ENCODE data around the gene CBLL1. TPM values are rescaled to one million over a fixed set of nuclear protein-coding genes. Genes with fewer than 3 reads are reported as not detected.

Gene CBLL1
- total RNA-seq, 2 donors from 2014 or later, result 20.2 to 21.9 TPM

- TF ChIP-seq CTCF (IDR thresholded peaks at IDR 0.05), result no peak
- DNase-seq (ENCODE audit: low spot score) (no peak), ATAC-seq (ENCODE audit: insufficient number of reproducible peaks, low FRiP score, low read depth) (no peak)
Observed at GRCh38 chr7:107779647-107780099, 35.7 kb downstream of the CBLL1 start.

GRCh38 chr7:107782374-107782773 is 38.4 kb downstream of the CBLL1 start:
- Histone ChIP-seq H3K27me3 (replicated peaks; ENCODE audit: insufficient read depth) (no peaks in the 10 kb centered on the region), H3K27ac (no peak overlapping the region), H3K9me3 (no peaks in the 10 kb centered on the region), H3K4me3 (no peak overlapping the region), H3K4me1 (ENCODE audit: control insufficient read depth in 1 of 2, low read depth in 2 of 2) (no peaks in the 10 kb centered on the region), H3K36me3 (no peaks in the 10 kb centered on the region)
- no peak for ATAC-seq (ENCODE audit: insufficient number of reproducible peaks, low FRiP score, low read depth)
- TF ChIP-seq CTCF (IDR thresholded peaks at IDR 0.05), result no peak
- DNase-seq (ENCODE audit: low spot score), result no peak

More at GRCh38 chr7:107779647-107780099, 35.7 kb downstream of the CBLL1 start:
- no peaks in the 10 kb centered on the region for H3K9me3 ChIP-seq
- H3K4me3 ChIP-seq, result no peak overlapping the region
- H3K27ac ChIP-seq, result no peak overlapping the region
- no peaks in the 10 kb centered on the region for H3K27me3 ChIP-seq (replicated peaks; ENCODE audit: insufficient read depth)
- no peaks in the 10 kb centered on the region for H3K36me3 ChIP-seq
- no peaks in the 10 kb centered on the region for H3K4me1 ChIP-seq (ENCODE audit: control insufficient read depth in 1 of 2, low read depth in 2 of 2)

DNA sequence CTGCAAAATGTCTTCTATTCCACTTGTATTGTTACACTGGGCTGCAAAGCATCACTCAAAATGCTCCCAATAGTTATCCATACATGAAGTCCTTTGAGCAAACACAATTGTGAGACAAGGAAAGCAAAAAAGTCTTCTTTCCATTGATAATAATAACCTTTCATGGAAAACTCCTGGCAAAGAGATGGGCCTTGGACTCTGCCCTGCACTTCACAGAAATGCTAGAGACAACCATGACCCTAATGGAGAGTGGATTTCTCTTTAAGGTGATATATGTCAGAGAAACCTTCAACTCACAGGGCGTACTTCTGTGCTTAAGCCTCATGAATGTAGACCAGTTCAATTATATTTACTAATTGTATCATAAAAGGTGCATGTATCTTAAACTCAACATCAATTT is 39.7 kb downstream of the CBLL1 start:
- Histone ChIP-seq H3K27me3 (replicated peaks; ENCODE audit: insufficient read depth) (no peaks in the 10 kb centered on the region), H3K4me1 (ENCODE audit: control insufficient read depth in 1 of 2, low read depth in 2 of 2) (no peaks in the 10 kb centered on the region), H3K9me3 (no peaks in the 10 kb centered on the region), H3K36me3 (no peaks in the 10 kb centered on the region), H3K4me3 (no peak overlapping the region), H3K27ac (no peak overlapping the region)
- ATAC-seq (ENCODE audit: insufficient number of reproducible peaks, low FRiP score, low read depth), result no peak
- no peak for DNase-seq (ENCODE audit: low spot score)
- TF ChIP-seq CTCF (IDR thresholded peaks at IDR 0.05), result no peak

DNA sequence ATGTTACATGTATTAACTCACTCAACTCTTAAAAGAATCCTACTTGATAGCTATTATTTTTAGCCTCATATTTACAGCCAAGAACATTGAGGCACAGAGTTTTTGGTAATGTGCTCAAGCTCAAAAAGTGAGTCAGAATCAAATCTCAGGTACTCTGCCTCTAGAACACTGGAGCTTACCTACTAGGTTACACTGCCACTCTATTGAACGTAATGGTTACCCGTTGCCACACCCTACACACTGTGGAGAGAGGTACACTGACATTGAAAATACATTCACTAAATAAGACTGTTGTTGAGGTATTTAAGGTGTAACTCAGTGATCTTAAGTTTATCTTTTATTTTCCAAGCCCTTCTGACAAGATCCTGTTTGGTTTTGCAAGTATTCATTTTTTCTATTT is 41.2 kb downstream of the CBLL1 start:
- no peak for TF ChIP-seq CTCF (IDR thresholded peaks at IDR 0.05)
- ATAC-seq (ENCODE audit: insufficient number of reproducible peaks, low FRiP score, low read depth) (no peak), DNase-seq (ENCODE audit: low spot score) (no peak)
- H3K9me3 ChIP-seq, result no peaks in the 10 kb centered on the region
- H3K4me3 ChIP-seq, result no peak overlapping the region
- no peak overlapping the region for H3K27ac ChIP-seq
- H3K4me1 ChIP-seq (ENCODE audit: control insufficient read depth in 1 of 2, low read depth in 2 of 2), result no peaks in the 10 kb centered on the region
- no peaks in the 10 kb centered on the region for H3K36me3 ChIP-seq
- no peaks in the 10 kb centered on the region for H3K27me3 ChIP-seq (replicated peaks; ENCODE audit: insufficient read depth)

- TF ChIP-seq CTCF (IDR thresholded peaks at IDR 0.05), result no peak
- H3K36me3 ChIP-seq, result no peaks in the 10 kb centered on the region
- no peak for ATAC-seq (ENCODE audit: insufficient number of reproducible peaks, low FRiP score, low read depth)
- no peak overlapping the region for H3K4me3 ChIP-seq
- H3K27me3 ChIP-seq (replicated peaks; ENCODE audit: insufficient read depth), result no peaks in the 10 kb centered on the region
- H3K4me1 ChIP-seq (ENCODE audit: control insufficient read depth in 1 of 2, low read depth in 2 of 2), result no peaks in the 10 kb centered on the region
- no peaks in the 10 kb centered on the region for H3K9me3 ChIP-seq
- no peak overlapping the region for H3K27ac ChIP-seq
- no peak for DNase-seq (ENCODE audit: low spot score)
Observed at GRCh38 chr7:107785926-107786325, 42.0 kb downstream of the CBLL1 start.

Measured in thoracic aorta (tissue), 2 donors.